Liver (tissue), 9 donors: ENCODE results near the gene PRR23E. TPM values are rescaled to one million over a fixed set of nuclear protein-coding genes. Genes with fewer than 3 reads are reported as not detected.

Experiments used
- DNase-seq: peaks from one replicate; pipeline ENCODE4 v3.0.0-alpha.2; 2017; ENCODE audit warnings: low spot score
- H3K27ac ChIP-seq, 2 donors: one replicate each; pipeline ENCODE4 v1.7.0; 2013; ENCODE audit warnings: inconsistent platforms in 2 of 2, low read length in 2 of 2, control low read depth in 1 of 2, low read depth in 1 of 2, mild to moderate bottlenecking in 1 of 2
- H3K27me3 ChIP-seq, 4 donors: one replicate each; pipeline versions ENCODE4 v1.6.1 to v1.7.0; 2013; ENCODE audit warnings: low read length in 3 of 4, inconsistent platforms in 1 of 4, mild to moderate bottlenecking in 1 of 4, moderate library complexity in 1 of 4; ENCODE audit not compliant: control insufficient read depth in 4 of 4, insufficient read depth in 4 of 4
- H3K36me3 ChIP-seq, 4 donors: one replicate each; pipeline versions ENCODE4 v1.6.1 to v1.7.0; 2013; ENCODE audit warnings: low read length in 3 of 4, mild to moderate bottlenecking in 3 of 4, low read depth in 1 of 4, moderate library complexity in 1 of 4; ENCODE audit not compliant: control insufficient read depth in 4 of 4, insufficient read depth in 3 of 4
- H3K4me1 ChIP-seq, 4 donors: one replicate each; pipeline versions ENCODE4 v1.6.1 to v1.7.0; 2013; ENCODE audit warnings: low read length in 3 of 4, mild to moderate bottlenecking in 3 of 4, moderate library complexity in 1 of 4; ENCODE audit not compliant: control insufficient read depth in 4 of 4, insufficient read depth in 4 of 4
- H3K4me3 ChIP-seq, 3 donors: one replicate each; pipeline versions ENCODE4 v1.6.1 to v1.7.0; 2013; ENCODE audit warnings: low read length in 3 of 3, control low read depth in 1 of 3, low read depth in 1 of 3, mild to moderate bottlenecking in 1 of 3
- H3K9ac ChIP-seq, 2 donors: one replicate each; pipeline ENCODE4 v1.7.0; 2013; ENCODE audit warnings: low read length in 2 of 2, mild to moderate bottlenecking in 2 of 2, moderate library complexity in 2 of 2, control low read depth in 1 of 2, low read depth in 1 of 2
- H3K9me3 ChIP-seq, 4 donors: one replicate each; pipeline versions ENCODE4 v1.6.1 to v1.7.0; 2013; ENCODE audit warnings: low read length in 3 of 4; ENCODE audit not compliant: control insufficient read depth in 4 of 4
- EGR1 ChIP-seq, 2 donors: IDR thresholded peaks; 2 replicates each; pipeline ENCODE4 v1.6.1; 2016 to 2018; ENCODE audit warnings: antibody characterized with exemption in 2 of 2, low read depth in 2 of 2
- FOXA1 ChIP-seq: IDR thresholded peaks from 2 replicates; pipeline ENCODE4 v1.6.1; 2016; ENCODE audit warnings: antibody characterized with exemption
- FOXA2 ChIP-seq: IDR thresholded peaks from 2 replicates; pipeline ENCODE4 v1.6.1; 2016; ENCODE audit warnings: antibody characterized with exemption
- GABPA ChIP-seq, 2 donors: IDR thresholded peaks in 1 of 2; conservative IDR thresholded peaks in 1 of 2; 2 replicates each; pipeline ENCODE4 v1.6.1; 2016; ENCODE audit warnings: antibody characterized with exemption in 2 of 2, mild to moderate bottlenecking in 1 of 2, moderate library complexity in 1 of 2
- HNF4A ChIP-seq, 2 donors: conservative IDR thresholded peaks; 2 replicates each; pipeline ENCODE4 v1.6.1; 2016; ENCODE audit warnings: antibody characterized with exemption in 2 of 2, mild to moderate bottlenecking in 2 of 2
- HNF4G ChIP-seq: IDR thresholded peaks from 2 replicates; pipeline ENCODE4 v1.6.1; 2016; ENCODE audit warnings: antibody characterized with exemption
- JUND ChIP-seq, 2 donors: IDR thresholded peaks; 2 replicates each; pipeline ENCODE4 v1.6.1; 2016; ENCODE audit warnings: antibody characterized with exemption in 2 of 2
- NR2F2 ChIP-seq: IDR thresholded peaks from 2 replicates; pipeline ENCODE4 v1.6.1; 2016; ENCODE audit warnings: antibody characterized with exemption
- RAD21 ChIP-seq, 2 donors: IDR thresholded peaks; 2 replicates each; pipeline ENCODE4 v1.6.1; 2016; ENCODE audit warnings: antibody characterized with exemption in 2 of 2, mild to moderate bottlenecking in 2 of 2
- RXRA ChIP-seq, 2 donors: IDR thresholded peaks; 2 replicates each; pipeline ENCODE4 v1.6.1; 2017 to 2018; ENCODE audit warnings: antibody characterized with exemption in 2 of 2, mild to moderate bottlenecking in 1 of 2
- SP1 ChIP-seq: IDR thresholded peaks from 2 replicates; pipeline ENCODE4 v1.6.1; 2018; ENCODE audit warnings: antibody characterized with exemption, mild to moderate bottlenecking
- TAF1 ChIP-seq: conservative IDR thresholded peaks from 2 replicates; pipeline ENCODE4 v1.6.1; 2016; ENCODE audit warnings: antibody characterized with exemption, mild to moderate bottlenecking
- YY1 ChIP-seq: IDR thresholded peaks from 2 replicates; pipeline ENCODE4 v1.6.1; 2016; ENCODE audit warnings: antibody characterized with exemption, mild to moderate bottlenecking
- whole genome bisulfite sequencing: extraction: QIAGEN DNeasy Blood & Tissue Kit; methylation state at CpG from one replicate; pipeline ENCODE4 v1.1.7; 2013; 5-methylcytosine and 5-hydroxymethylcytosine counted together
- polyA plus RNA-seq, 2 donors: library from polyadenylated mRNA; stranded (reverse) in 1 of 2; unstranded in 1 of 2; fragments of 200-250 nt in 1 of 2; fragments of >200 nt in 1 of 2; fragmentation: Nextera tagmentation in 1 of 2; extraction: Ambion mirVana in 1 of 2; gene quantifications; one replicate each; pipeline versions ENCODE4 v1.2.1 to v1.2.3, GENCODE V29; 2013 to 2015
- total RNA-seq, 2 donors: library from RNA; depleted of rRNA; stranded (reverse); fragments of >200 nt; gene quantifications; one replicate each; pipeline ENCODE4 v1.2.3, GENCODE V29; 2014
- TF ChIP-seq, protein P1 (sequence below): IDR thresholded peaks from 2 replicates; pipeline ENCODE4 v1.6.1; 2016; ENCODE audit warnings: antibody characterized with exemption
- TF ChIP-seq, protein P2 (sequence below): IDR thresholded peaks from 2 replicates; pipeline ENCODE4 v1.6.1; 2016; ENCODE audit warnings: antibody characterized with exemption
- TF ChIP-seq, protein P3 (sequence below): fragments of 150-350 bp; IDR thresholded peaks from 2 replicates; pipeline ENCODE4 v1.5.1; 2017; ENCODE audit warnings: improper control_type of control experiment, low read depth, low read length; ENCODE audit not compliant: missing input control
- TF ChIP-seq, protein P4 (sequence below): IDR thresholded peaks from 2 replicates; pipeline ENCODE4 v1.6.1; 2016; ENCODE audit warnings: antibody characterized with exemption
- donor health status: healthy.
- donor health status: healthy.
- donor health status: healthy.
- donor health status: healthy.
- donor health status: healthy.

PRR23E gene
- total and polyA plus RNA-seq, 4 donors: not detected

DNA sequence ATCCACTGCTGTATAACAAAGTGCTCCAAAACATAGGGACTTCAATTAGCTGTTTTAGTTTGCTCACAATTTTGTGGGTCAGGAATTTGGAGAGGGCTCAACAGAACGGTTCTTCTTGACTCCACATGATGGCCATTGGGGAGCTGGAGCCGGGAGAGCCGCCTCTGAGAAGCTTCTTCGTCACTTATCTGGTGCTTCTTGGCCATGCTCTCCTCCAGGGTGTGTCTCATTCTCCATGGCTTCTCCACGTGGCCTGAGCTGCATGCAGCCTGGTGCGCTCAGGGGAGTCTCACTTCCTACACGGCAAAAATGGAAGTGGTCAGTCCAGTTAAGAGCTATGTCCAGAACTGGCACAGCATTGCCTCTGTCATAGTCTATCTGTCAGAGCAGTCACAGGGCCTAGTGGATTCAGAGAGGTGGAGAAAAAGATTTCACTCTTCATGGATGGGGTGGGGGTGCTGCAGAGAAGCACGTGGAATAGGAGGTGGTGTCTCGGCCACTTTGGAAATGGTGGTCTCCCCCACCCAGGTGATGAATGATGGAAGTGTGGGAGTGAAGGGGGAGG, 26.3 kb upstream of the PRR23E start (continued):
- TF ChIP-seq, protein P1, sequence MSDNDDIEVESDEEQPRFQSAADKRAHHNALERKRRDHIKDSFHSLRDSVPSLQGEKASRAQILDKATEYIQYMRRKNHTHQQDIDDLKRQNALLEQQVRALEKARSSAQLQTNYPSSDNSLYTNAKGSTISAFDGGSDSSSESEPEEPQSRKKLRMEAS: no peak
- TF ChIP-seq EGR1 (IDR thresholded peaks at IDR 0.05; ENCODE audit: low read depth in 2 of 2) (no peak), HNF4G (no peak), RXRA (IDR thresholded peaks at IDR 0.05) (no peak), FOXA1 (no peak), TAF1 (no peak), JUND (IDR thresholded peaks at IDR 0.05) (no peak), FOXA2 (no peak), GABPA (IDR thresholded peaks at IDR 0.05 in 1 of 2, conservative IDR thresholded peaks at IDR 0.05 in 1 of 2) (no peak)
- TF ChIP-seq, protein P2, sequence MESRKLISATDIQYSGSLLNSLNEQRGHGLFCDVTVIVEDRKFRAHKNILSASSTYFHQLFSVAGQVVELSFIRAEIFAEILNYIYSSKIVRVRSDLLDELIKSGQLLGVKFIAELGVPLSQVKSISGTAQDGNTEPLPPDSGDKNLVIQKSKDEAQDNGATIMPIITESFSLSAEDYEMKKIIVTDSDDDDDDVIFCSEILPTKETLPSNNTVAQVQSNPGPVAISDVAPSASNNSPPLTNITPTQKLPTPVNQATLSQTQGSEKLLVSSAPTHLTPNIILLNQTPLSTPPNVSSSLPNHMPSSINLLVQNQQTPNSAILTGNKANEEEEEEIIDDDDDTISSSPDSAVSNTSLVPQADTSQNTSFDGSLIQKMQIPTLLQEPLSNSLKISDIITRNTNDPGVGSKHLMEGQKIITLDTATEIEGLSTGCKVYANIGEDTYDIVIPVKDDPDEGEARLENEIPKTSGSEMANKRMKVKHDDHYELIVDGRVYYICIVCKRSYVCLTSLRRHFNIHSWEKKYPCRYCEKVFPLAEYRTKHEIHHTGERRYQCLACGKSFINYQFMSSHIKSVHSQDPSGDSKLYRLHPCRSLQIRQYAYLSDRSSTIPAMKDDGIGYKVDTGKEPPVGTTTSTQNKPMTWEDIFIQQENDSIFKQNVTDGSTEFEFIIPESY: no peak

DNA sequence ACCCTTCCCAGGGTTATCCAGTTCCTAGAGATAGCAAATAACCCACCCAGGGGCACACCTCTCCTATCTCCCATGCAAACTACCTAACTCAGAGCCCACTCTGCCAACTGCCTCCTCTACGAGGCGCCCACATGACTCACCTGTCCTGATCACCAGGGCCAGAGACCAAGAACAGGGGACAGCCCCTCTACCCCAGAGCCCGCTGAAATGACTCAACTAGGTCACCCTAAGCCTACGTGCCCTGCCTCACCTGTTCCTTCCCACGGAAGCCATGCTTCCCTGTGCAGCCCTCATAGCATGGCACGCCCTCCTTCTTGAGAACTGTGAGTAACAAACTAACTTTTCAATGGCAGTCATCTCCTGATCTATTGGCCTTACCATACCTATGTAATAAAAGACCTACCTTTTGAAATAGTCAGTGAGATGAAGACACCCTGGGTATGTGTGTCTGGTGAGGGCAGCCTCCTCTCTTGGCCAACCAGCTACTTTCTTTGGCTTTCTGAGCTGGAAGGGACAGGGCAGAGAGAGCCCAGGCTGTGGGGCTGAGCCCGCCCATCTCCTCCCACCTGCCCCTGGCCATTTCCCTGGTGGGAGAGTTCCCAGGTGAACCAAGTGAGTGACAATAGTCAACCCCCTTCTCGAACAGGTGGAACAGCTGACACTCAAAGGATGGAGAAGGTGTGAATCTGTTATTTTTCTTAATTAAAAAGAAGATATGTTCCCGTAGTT, 25.5 kb upstream of the PRR23E start:
- WGBS: 75% methylated on average over 9 of the region's 9 CpGs
- Histone ChIP-seq H3K4me1 (no peaks in the 10 kb centered on the region), H3K36me3 (no peaks in the 10 kb centered on the region), H3K9me3 (no peaks in the 10 kb centered on the region), H3K4me3 (no peak overlapping the region), H3K27me3 (peaks cover 0 to 5% (median 0%) of the 10 kb centered on the region in 4 donors), H3K9ac (no peak overlapping the region), H3K27ac (no peak overlapping the region)
- TF ChIP-seq GABPA (IDR thresholded peaks at IDR 0.05 in 1 of 2, conservative IDR thresholded peaks at IDR 0.05 in 1 of 2): no peak
- TF ChIP-seq FOXA1: no peak
- TF ChIP-seq, protein P1: no peak
- no peak for TF ChIP-seq FOXA2
- no peak for TF ChIP-seq HNF4A (conservative IDR thresholded peaks at IDR 0.05)
- TF ChIP-seq, protein P2: no peak
- no peak for TF ChIP-seq SP1
- TF ChIP-seq JUND (IDR thresholded peaks at IDR 0.05): no peak
- TF ChIP-seq YY1: no peak
- no peak for TF ChIP-seq EGR1 (IDR thresholded peaks at IDR 0.05; ENCODE audit: low read depth in 2 of 2)
- TF ChIP-seq, protein P3, sequence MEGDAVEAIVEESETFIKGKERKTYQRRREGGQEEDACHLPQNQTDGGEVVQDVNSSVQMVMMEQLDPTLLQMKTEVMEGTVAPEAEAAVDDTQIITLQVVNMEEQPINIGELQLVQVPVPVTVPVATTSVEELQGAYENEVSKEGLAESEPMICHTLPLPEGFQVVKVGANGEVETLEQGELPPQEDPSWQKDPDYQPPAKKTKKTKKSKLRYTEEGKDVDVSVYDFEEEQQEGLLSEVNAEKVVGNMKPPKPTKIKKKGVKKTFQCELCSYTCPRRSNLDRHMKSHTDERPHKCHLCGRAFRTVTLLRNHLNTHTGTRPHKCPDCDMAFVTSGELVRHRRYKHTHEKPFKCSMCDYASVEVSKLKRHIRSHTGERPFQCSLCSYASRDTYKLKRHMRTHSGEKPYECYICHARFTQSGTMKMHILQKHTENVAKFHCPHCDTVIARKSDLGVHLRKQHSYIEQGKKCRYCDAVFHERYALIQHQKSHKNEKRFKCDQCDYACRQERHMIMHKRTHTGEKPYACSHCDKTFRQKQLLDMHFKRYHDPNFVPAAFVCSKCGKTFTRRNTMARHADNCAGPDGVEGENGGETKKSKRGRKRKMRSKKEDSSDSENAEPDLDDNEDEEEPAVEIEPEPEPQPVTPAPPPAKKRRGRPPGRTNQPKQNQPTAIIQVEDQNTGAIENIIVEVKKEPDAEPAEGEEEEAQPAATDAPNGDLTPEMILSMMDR: no peak
- no peak for TF ChIP-seq NR2F2
- no peak for TF ChIP-seq TAF1
- no peak for TF ChIP-seq RAD21 (IDR thresholded peaks at IDR 0.05)
- TF ChIP-seq, protein P4, sequence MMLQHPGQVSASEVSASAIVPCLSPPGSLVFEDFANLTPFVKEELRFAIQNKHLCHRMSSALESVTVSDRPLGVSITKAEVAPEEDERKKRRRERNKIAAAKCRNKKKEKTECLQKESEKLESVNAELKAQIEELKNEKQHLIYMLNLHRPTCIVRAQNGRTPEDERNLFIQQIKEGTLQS: no peak
- peak; percentile 16 for DNase-seq
